ENCODE measurements around the gene SLC22A2.

DNA sequence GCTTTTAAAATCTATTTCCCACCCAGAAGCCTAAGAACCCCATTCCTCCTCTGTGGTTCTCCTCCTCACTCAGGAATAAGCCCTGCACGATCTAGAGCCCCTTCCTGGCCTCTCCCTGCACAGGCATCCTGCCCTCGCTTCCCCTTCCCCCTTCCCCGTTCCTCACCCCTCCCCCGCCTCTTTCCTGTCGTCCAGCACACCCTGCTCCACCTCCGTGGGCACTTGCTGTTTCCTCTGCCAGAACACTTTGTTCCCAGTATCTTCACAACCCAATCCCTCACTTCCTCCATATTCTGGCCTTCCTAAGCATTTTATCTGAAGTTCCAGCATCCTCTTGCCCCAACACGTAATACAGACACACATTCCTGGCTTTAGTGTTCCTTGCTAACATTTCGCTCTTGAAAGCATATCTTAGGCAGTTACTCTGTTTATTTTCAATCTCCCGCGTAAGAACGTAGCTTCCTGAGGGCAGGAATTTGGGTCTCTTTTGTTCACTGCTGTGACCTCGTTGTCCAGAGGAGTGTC is 20.2 kb upstream of the SLC22A2 start:
- TF ChIP-seq TAF1 (IDR thresholded peaks at IDR 0.05; ENCODE audit: borderline replicate concordance, insufficient read depth, low read length) (no peak), POLR2AphosphoS5 (IDR thresholded peaks at IDR 0.05; ENCODE audit: low read depth, low read length) (no peak), SIN3A (IDR thresholded peaks at IDR 0.05; ENCODE audit: borderline replicate concordance, insufficient read depth, low read length) (no peak)
- TF ChIP-seq, protein P1, sequence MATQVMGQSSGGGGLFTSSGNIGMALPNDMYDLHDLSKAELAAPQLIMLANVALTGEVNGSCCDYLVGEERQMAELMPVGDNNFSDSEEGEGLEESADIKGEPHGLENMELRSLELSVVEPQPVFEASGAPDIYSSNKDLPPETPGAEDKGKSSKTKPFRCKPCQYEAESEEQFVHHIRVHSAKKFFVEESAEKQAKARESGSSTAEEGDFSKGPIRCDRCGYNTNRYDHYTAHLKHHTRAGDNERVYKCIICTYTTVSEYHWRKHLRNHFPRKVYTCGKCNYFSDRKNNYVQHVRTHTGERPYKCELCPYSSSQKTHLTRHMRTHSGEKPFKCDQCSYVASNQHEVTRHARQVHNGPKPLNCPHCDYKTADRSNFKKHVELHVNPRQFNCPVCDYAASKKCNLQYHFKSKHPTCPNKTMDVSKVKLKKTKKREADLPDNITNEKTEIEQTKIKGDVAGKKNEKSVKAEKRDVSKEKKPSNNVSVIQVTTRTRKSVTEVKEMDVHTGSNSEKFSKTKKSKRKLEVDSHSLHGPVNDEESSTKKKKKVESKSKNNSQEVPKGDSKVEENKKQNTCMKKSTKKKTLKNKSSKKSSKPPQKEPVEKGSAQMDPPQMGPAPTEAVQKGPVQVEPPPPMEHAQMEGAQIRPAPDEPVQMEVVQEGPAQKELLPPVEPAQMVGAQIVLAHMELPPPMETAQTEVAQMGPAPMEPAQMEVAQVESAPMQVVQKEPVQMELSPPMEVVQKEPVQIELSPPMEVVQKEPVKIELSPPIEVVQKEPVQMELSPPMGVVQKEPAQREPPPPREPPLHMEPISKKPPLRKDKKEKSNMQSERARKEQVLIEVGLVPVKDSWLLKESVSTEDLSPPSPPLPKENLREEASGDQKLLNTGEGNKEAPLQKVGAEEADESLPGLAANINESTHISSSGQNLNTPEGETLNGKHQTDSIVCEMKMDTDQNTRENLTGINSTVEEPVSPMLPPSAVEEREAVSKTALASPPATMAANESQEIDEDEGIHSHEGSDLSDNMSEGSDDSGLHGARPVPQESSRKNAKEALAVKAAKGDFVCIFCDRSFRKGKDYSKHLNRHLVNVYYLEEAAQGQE (IDR thresholded peaks at IDR 0.05; ENCODE audit: insufficient read depth in 1 of 2, low read depth in 2 of 2, low read length in 2 of 2): no peak
